DND-41 (cell line): ENCODE data around the gene SIPA1L3.

Experiments used
- CTCF ChIP-seq: IDR thresholded peaks from 2 replicates; pipeline ENCODE4 v1.5.1; 2012; ENCODE audit warnings: borderline replicate concordance, low read length, moderate library complexity, mild to moderate bottlenecking; ENCODE audit not compliant: poor library complexity, severe bottlenecking; ENCODE audit errors: extremely low read depth
- EZH2 ChIP-seq: IDR thresholded peaks from 3 replicates; pipeline ENCODE4 v1.6.1; 2012; ENCODE audit warnings: borderline replicate concordance, low read depth, mild to moderate bottlenecking, moderate library complexity, low read length, inconsistent platforms; ENCODE audit not compliant: severe bottlenecking

- TF ChIP-seq CTCF: peak; percentile 88
- TF ChIP-seq EZH2: no peak
These were observed 4.3 kb upstream of the SIPA1L3 start for GRCh38 chr19:37902668-37903067.
